Measurements from ENCODE around the gene VLDLR.

Gene VLDLR

DNA sequence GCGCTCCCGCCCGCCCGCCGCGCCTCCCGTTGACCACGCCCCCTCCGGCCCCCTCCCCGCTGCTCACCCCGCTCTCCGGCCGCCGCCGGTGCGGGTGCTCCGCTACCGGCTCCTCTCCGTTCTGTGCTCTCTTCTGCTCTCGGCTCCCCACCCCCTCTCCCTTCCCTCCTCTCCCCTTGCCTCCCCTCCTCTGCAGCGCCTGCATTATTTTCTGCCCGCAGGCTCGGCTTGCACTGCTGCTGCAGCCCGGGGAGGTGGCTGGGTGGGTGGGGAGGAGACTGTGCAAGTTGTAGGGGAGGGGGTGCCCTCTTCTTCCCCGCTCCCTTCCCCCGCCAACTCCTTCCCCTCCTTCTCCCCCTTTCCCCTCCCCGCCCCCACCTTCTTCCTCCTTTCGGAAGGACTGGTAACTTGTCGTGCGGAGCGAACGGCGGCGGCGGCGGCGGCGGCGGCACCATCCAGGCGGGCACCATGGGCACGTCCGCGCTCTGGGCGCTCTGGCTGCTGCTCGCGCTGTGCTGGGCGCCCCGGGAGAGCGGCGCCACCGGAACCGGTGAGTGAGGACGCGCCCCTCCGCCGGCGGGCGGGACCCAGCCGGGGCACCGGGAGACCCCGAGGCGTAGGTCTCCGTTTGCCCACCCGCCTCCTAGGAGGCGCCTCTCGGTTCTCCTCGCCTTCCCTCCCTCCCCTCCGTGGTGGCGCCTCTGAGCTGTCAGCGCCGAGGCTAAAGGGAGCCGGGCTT, at the start of gene VLDLR:
Gene VLDLR (plus strand): TSS at position 66 of the 739 bp plus-strand sequence. CDS start 403 bp downstream, at position 469.
- peak; percentile 11 to 20 for DNase-seq (ENCODE audit: low read depth in 2 of 2)

DNA sequence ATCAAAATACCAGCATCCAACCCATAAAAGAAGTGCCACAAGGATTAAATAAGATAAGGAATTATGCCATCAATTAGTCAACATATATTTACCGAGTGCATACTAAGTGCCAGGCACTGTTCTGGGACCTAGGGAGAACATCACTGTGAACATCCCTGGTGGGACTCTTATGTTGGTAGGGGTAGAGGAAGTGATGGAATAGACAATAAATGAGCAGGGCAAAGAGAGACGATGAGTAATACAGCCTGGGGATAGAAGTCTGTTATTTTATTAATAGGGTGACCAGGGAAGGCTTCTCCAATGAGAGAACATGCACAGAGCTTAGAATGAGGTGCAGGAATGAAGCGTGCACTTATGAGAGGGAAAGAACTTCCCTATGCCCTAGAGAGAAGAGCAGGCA, 47.4 kb upstream of the VLDLR start:
- DNase-seq (ENCODE audit: low read depth in 2 of 2): no peak

GRCh38 chr9:2576631-2577030, 45.0 kb upstream of the VLDLR start:
- no peak for DNase-seq (ENCODE audit: low read depth in 2 of 2)

DNA sequence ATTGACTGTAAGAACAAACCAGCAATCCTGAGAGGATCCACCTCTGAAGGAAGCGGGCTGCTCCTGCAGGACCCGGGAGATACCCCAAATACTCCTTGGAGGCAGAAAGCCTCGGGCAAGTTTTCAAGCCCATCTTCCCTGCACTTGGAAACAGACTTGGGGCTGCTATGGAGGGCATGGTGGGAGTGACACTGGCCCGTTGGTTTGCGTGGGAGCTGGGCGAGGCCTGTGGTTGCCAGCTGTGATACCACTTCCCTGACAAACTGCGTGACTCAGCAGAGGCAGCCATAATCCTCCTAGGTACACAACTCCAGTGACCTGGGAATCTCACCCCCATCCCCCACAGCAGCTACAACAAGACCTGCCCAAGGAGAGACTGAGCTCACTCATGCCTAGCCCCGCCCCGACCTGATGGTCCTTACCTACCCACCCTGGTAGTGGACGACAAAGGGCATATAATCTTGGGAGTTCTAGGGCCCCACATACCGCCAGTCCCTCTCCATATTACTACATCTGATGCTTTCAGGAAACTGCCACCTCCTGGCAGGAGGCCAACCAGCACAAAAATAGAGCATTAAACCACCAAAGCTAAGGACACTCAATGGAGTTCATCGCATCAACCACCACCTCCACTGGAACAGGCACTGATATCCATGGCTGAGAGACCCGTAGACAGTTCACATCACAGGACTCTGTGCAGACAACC, 38.1 kb upstream of the VLDLR start:
- no peak for DNase-seq (ENCODE audit: low read depth in 2 of 2)

- no peak for DNase-seq (ENCODE audit: low read depth in 2 of 2)
Observed at GRCh38 chr9:2591967-2592366, 29.6 kb upstream of the VLDLR start.

GRCh38 chr9:2593744-2594143, 27.8 kb upstream of the VLDLR start:
- no peak for DNase-seq (ENCODE audit: low read depth in 2 of 2)

DNA sequence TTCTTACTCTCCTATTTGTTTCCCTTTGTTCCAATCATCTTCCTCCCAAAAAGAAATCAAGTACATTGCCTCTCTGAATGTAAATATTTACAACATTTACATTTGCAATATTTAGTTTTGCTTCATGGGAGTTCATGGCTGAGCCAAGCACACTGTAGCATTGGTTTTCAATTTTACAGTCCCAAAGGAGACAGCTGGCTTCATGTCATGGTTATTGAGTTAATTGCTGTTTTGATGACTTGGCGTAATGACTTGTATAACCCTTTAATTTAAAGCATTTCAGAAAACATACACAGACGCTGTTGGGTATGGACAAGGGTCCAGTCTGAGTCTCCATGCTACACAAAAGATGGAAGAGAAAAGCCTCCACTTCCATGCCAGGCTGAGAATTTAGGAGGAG, 25.6 kb upstream of the VLDLR start:
- no peak for DNase-seq (ENCODE audit: low read depth in 2 of 2)

GRCh38 chr9:2597483-2597882, 24.1 kb upstream of the VLDLR start:
- no peak for DNase-seq (ENCODE audit: low read depth in 2 of 2)

GRCh38 chr9:2599896-2600295, 21.7 kb upstream of the VLDLR start:
- DNase-seq (ENCODE audit: low read depth in 2 of 2): no peak

DNA sequence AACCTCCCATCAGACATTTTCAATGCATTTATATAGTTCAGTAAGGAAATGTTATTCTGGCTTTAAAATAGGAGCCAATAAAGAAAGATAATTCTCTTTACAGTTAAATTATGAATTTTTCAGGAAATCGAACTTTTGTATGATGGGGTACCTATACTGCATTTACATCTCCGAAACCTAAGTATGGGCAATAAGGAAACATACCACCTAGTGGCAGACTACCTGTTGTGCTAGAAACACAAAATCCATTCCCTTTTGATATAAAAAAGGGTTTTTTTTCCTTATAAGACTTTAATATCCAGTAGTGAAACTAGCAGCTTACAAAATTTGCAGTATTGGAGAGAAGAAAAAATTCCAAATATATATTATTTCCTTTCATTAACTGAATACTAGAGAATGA, 21.3 kb upstream of the VLDLR start:
- DNase-seq (ENCODE audit: low read depth in 2 of 2): no peak

DNA sequence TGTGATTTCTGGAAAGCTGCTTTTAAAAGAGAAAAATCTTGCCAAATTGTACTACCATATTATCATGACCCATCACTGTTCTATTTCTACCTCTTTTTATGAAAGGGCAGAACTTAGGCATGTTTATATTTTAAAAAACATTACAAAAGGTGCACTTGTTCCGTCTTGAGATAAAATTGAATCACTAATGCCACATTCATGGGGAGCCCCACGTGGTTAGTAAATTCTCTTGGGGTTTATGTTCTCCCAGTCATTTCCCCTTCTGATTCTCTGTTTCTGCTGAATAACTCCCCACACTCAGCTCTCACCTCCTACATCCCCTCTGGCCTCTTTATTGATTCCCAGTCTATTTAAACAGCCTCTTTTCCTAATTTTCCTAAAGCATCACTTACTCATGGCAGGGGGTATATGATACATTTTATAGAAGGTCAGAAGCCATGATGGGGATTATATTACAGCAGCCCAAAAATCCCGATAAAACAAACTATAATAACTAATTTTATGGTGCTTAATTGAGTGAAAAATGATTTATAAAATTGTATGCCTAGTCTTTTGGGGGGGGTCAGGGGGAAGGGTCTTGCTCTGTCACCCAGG, 19.7 kb upstream of the VLDLR start:
- no peak for DNase-seq (ENCODE audit: low read depth in 2 of 2)

DNA sequence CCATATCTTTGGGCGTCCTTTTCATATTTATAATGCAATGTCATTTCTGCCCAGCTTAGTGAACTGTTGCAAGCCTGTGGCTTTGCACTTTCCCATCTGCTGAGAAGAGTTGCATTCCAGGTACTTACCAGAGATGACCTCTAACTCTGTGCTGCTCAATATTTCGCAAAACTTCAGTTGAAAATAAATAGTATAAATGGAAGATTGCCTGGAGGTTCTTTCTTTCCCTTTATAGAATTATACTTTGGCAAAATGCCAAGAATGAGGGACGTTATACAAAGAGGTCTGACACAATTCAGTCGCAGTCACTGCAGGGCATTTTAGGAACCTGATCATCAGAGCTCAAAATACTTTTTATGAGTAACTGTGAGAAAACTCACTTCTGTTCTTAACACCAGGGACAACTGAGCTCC, 18.9 kb upstream of the VLDLR start:
- no peak for DNase-seq (ENCODE audit: low read depth in 2 of 2)

DNA sequence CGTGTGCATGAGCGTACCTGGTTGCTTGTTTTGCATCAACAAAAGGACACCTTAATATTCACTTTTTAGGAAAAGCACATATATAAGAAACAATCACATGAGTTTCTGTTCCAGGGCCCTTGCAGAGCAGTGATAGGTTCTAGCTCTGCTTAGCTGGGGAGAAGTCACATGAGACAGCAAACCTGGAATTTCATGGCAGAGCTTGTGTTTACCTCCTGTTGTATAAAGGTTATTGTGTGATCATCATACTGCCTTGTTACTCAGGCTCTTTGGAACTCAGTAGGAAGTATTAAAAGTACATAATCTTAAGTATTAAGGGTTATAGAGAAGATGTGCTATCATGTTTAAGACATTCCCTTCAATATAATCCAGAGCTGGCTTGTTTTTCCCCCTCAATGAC, 18.0 kb upstream of the VLDLR start:
- DNase-seq (ENCODE audit: low read depth in 2 of 2): no peak

GRCh38 chr9:2605246-2605645, 16.3 kb upstream of the VLDLR start:
- no peak for DNase-seq (ENCODE audit: low read depth in 2 of 2)

GRCh38 chr9:2608276-2608675, 13.3 kb upstream of the VLDLR start:
- DNase-seq (ENCODE audit: low read depth in 2 of 2): no peak

DNA sequence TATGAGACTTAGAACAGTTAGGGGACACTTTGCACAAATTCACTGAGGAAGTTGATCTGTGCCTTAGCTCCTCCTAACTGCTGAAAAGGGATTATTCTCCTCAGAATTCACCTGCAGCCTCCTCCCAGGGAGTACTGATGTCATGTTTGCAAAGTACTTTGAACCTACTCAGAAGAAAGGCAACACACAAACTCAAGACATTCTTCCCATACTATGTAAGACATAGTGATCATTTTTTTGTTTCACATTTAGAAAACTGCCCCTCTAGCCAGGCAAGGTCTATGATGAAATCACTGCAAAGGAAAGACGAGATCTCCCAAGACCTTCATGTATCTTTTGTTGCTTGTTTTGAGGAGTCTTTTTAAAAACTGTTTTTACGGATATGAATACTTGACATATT, 10.6 kb upstream of the VLDLR start:
- DNase-seq (ENCODE audit: low read depth in 2 of 2): no peak

DNA sequence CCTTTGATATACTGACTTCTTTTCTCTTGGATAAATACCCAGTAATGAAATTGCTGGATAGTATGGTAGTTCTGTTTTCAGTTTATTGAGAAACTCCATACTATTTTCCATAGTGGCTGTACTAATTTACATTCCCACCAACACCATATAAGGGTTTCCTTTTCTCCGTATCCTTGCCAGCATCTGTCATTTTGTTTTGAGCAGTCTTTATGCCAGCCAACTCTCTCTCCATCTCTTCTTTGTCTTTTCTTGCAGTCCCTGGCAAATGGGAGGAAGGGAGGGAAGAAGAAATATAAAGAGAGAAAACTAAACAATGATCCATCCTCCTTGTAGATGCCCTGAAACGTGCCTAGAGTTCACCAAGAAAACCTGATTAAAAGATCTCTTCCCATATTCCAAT, 9.6 kb upstream of the VLDLR start:
- no peak for DNase-seq (ENCODE audit: low read depth in 2 of 2)

DNA sequence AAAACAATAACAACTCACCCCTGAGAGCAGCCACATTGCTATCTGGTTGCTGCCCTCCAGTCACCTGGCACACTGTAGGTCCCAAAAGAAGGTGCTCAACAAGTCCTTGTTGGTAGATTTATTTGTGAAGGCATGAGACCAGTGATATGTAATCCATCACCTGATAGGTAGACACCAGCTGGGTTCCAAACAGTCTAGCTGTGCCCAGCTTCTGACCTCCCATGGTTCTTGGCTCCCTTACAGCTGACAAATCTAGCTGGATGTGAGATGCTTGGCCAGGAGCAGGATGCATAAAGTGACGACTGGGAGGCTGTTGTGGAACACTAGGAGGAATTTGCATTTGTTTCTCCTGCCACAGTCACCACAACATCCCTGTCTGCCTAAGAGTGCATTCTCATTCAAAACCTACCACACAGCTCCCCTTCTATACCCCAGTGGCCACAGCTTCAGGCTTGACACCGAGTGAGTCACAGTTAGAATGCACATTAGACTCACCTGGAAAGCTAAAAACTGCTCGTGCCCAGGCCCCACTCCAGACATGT, 7.8 kb upstream of the VLDLR start:
- no peak for DNase-seq (ENCODE audit: low read depth in 2 of 2)

DNA sequence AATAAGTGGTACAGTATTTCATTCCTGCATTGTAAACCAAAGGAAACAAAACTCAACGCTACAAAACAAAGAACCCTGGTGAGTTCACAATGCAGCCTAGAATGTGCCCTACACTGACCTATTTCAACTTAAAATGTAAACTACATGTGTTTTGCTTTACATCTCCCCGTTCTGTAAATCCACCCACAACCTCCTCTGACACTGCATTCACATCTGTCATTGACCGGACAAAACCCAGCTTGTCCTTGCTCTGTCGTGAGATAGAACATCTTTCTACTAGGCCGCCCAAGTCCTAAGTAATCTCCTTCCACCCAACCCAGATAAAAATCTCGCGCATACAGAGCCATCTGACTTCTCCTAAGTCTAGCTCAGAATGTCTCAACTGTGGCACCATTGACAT, 6.1 kb upstream of the VLDLR start:
- no peak for DNase-seq (ENCODE audit: low read depth in 2 of 2)

DNA sequence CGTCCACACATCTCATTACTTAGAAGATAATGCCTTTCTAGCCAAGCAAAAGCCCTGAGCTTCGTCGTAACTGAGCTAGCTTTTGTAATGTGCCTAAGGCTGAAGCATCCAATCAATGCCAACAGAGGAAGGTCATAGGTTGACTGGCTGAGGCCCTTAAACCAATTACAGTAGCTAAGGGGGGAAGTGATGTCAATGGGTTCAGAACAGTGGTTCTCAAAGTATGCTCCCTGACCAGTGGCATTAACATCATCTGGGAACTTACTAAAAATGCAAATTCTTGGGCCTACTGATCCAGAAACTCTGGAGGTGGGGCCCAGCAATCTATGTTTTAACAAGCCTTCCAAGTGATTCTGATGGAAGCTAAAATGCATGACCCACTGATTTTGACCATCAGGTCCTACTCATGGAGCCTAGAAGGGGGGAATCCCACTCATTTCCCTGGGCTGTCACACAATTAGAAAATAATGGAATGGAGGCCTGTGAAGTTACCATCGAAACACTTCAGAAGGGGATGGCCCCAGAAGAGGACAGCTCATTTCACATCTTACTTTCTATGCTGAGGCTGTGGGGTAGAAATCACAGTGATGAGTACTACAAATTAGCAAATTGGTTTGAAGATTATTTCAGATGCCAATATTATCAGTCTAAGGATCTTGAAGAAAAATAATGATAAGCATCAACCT, 4.8 kb upstream of the VLDLR start:
- DNase-seq (ENCODE audit: low read depth in 2 of 2): no peak

DNA sequence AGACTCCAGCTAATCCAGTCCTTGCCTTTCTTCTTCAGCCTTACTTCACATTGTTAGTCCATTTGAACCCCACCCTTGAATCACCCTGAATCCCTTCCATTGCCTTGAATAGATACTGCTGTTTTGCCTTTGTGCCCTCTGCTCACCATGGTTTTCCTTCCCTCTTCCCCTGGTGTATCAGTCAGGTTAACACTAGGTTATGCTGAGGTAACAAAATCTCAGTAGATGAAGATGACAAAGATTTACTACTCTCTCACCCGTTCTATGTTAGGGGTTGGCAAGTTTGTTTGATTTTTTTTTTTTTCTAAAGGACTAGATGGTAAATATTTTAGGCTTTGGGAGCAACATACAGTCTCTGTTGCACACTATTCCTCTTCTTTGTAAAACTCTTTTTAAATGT, 3.3 kb upstream of the VLDLR start:
- no peak for DNase-seq (ENCODE audit: low read depth in 2 of 2)

Measured in stimulated activated CD4-positive, alpha-beta T cell treated with anti-CD3 and anti-CD28 coated beads, Interleukin-4, amount 100 ng/mL, for 48 hours (primary cell).